ENCODE results near the gene HAUS7. TPM values are rescaled to one million over a fixed set of nuclear protein-coding genes. Genes with fewer than 3 reads are reported as not detected.

Gene HAUS7
- total and polyA plus RNA-seq, 3 experiments from 2014 or later = 29.9 to 73.8 (median 70.2) TPM

DNA sequence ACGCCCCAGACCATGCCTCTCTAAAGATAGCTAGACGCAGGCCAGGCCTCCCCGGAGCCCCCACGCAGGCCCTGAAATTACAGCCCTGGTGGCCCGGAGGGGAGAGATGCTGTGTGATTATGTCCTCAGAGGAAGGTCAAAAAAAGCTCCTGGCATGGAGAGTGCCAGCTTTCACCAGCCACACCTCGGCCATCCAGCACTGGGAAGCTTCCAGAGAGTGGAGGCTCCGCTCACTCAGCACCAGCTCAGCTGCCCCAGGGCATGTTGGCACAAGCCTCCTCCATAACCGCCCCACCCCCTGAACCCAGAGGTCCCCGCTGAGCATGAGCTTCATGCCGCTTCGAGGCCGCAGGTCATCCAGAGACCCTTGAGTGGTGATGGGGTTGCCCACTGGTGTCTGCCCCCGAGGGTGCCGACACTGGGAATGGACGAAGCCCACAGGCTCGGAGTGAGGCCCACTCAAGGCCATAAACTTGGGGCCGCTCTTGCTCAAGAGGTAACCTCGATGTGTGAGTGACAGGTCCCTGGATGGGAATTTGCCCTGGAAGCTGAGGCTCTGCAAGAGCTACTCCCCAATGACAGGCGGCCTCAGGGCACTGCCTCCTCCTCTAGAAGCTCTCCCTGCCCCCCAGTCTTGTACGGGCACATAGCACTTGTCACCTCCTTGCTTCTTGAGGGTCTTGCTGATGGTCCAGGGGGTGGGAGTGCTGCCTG, 20.0 kb upstream of the HAUS7 start:
- Histone ChIP-seq H3K27me3 (ENCODE audit: insufficient read depth, low read length, poor library complexity, severe bottlenecking) (no peaks in the 10 kb centered on the region), H3K36me3 (ENCODE audit: insufficient read depth, low read length) (no peaks in the 10 kb centered on the region), H3K4me1 (ENCODE audit: insufficient read depth, low read length) (no peaks in the 10 kb centered on the region), H3K4me3 (ENCODE audit: low read length) (no peak overlapping the region), H3K27ac (ENCODE audit: low read depth, low read length) (no peak overlapping the region), H3K9me3 (ENCODE audit: low read length) (no peaks in the 10 kb centered on the region)
- peaks cover 0 to 3% (median 0%) of the 10 kb centered on the region in 3 donors for H3K4me1 Mint-ChIP-seq
- peak overlapping the region in 1 of 8 donors; percentile 38 for H3K27ac Mint-ChIP-seq
- ChIA-PET CTCF (interaction anchor here (2.8 kb wide), 1 partner anchor 17 kb away, joined by 13 read pairs; no protein-coding TSS in a partner anchor), POLR2A (no interaction called here)
- H3K9me3 Mint-ChIP-seq = no peaks in the 10 kb centered on the region
- DNase-seq = no peak
- H3K36me3 Mint-ChIP-seq = no peaks in the 10 kb centered on the region
- H3K27me3 Mint-ChIP-seq = peaks cover 0 to 2% of the 10 kb centered on the region in 2 donors
- H3K4me3 Mint-ChIP-seq = no peak overlapping the region

GRCh38 chrX:153488231-153488914, 18.0 kb upstream of the HAUS7 start:
- POLR2A ChIA-PET = no interaction called here
- no peak overlapping the region for H3K27ac Mint-ChIP-seq
- Histone ChIP-seq H3K4me3 (ENCODE audit: low read length) (no peak overlapping the region), H3K9me3 (ENCODE audit: low read length) (no peaks in the 10 kb centered on the region), H3K4me1 (ENCODE audit: insufficient read depth, low read length) (no peaks in the 10 kb centered on the region), H3K27me3 (ENCODE audit: insufficient read depth, low read length, poor library complexity, severe bottlenecking) (no peaks in the 10 kb centered on the region), H3K36me3 (ENCODE audit: insufficient read depth, low read length) (no peaks in the 10 kb centered on the region), H3K27ac (ENCODE audit: low read depth, low read length) (no peak overlapping the region)
- CTCF ChIA-PET = no interaction called here
- no peaks in the 10 kb centered on the region for H3K9me3 Mint-ChIP-seq
- H3K36me3 Mint-ChIP-seq = no peaks in the 10 kb centered on the region
- H3K27me3 Mint-ChIP-seq = no peaks in the 10 kb centered on the region
- no peak overlapping the region for H3K4me3 Mint-ChIP-seq
- no peak for DNase-seq
- H3K4me1 Mint-ChIP-seq = no peaks in the 10 kb centered on the region

DNA sequence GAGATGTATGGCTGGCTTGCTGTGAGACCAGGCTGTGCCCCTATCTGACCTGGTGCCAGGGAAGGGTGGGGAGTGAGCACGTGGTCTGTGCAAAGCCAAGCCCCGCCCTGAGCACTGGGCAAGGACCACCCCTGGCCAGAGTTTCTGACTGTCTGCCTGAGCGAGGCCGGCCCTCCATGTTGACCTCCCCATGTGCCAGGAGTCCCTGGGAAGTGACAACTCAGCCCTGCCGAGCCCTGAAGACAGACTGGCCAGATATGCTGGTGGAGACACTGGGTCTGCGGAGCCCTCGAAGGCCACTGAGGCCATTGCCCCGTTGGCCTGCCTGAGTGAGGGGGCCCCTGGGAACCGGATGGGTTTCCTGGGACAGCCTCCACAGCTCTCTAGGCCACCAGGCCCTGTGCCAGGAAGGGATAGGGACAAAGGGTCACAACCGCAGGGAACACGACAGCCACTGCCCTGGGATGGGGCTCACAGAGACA, 17.3 kb upstream of the HAUS7 start:
- H3K9me3 ChIP-seq (ENCODE audit: low read length) = no peaks in the 10 kb centered on the region
- H3K27ac Mint-ChIP-seq = peak overlapping the region in 1 of 8 donors; percentile 50
- H3K27me3 ChIP-seq (ENCODE audit: insufficient read depth, low read length, poor library complexity, severe bottlenecking) = no peaks in the 10 kb centered on the region
- CTCF ChIA-PET = no interaction called here
- no peaks in the 10 kb centered on the region for H3K36me3 Mint-ChIP-seq
- POLR2A ChIA-PET = no interaction called here
- no peaks in the 10 kb centered on the region for H3K27me3 Mint-ChIP-seq
- H3K27ac ChIP-seq (ENCODE audit: low read depth, low read length) = no peak overlapping the region
- H3K4me1 Mint-ChIP-seq = no peaks in the 10 kb centered on the region
- H3K36me3 ChIP-seq (ENCODE audit: insufficient read depth, low read length) = no peaks in the 10 kb centered on the region
- H3K4me3 ChIP-seq (ENCODE audit: low read length) = no peak overlapping the region
- no peaks in the 10 kb centered on the region for H3K4me1 ChIP-seq (ENCODE audit: insufficient read depth, low read length)
- no peak overlapping the region for H3K4me3 Mint-ChIP-seq
- DNase-seq = no peak
- H3K9me3 Mint-ChIP-seq = no peaks in the 10 kb centered on the region

- no peaks in the 10 kb centered on the region for H3K27me3 ChIP-seq (ENCODE audit: insufficient read depth, low read length, poor library complexity, severe bottlenecking)
- no peaks in the 10 kb centered on the region for H3K9me3 Mint-ChIP-seq
- ChIA-PET POLR2A (no interaction called here), CTCF (no interaction called here)
- no peaks in the 10 kb centered on the region for H3K9me3 ChIP-seq (ENCODE audit: low read length)
- no peaks in the 10 kb centered on the region for H3K4me1 Mint-ChIP-seq
- no peak overlapping the region for H3K4me3 Mint-ChIP-seq
- H3K4me1 ChIP-seq (ENCODE audit: insufficient read depth, low read length) = no peaks in the 10 kb centered on the region
- H3K36me3 Mint-ChIP-seq = no peaks in the 10 kb centered on the region
- H3K36me3 ChIP-seq (ENCODE audit: insufficient read depth, low read length) = no peaks in the 10 kb centered on the region
- no peak overlapping the region for H3K27ac Mint-ChIP-seq
- no peak overlapping the region for H3K4me3 ChIP-seq (ENCODE audit: low read length)
- H3K27me3 Mint-ChIP-seq = no peaks in the 10 kb centered on the region
- no peak overlapping the region for H3K27ac ChIP-seq (ENCODE audit: low read depth, low read length)
- no peak for DNase-seq
These were observed 15.8 kb upstream of the HAUS7 start for GRCh38 chrX:153486171-153486570.

DNA sequence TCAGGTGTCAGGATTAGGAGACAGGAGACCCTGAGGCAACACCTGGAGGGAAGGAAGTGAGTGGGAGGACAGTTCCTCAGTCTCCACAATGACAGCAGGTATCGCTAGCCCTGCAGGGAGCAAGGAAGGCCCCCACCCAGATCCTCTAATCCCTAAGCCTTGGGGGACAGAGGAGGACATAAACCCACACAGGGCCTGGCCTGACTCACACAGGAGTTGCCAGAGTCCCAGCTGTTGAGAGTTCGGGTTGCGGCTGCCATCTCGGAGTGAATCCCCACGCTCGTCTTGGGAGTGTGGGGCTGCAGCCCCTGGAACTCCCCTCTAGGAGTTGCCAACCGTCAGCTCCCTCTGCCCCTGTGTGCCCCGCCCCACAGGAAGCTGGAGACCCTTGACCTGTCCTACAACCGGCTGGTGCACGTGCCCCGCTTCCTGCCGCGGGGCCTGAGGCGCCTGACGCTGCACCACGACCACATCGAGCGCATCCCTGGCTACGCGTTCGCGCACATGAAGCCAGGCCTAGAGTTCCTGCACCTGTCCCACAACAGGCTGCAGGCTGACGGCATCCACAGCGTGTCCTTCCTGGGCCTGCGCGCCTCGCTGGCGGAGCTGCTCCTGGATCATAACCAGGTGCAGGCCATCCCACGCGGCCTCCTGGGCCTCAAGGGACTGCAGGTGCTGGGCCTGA, 15.2 kb upstream of the HAUS7 start:
- H3K27me3 ChIP-seq (ENCODE audit: insufficient read depth, low read length, poor library complexity, severe bottlenecking) = no peaks in the 10 kb centered on the region
- H3K4me1 ChIP-seq (ENCODE audit: insufficient read depth, low read length) = no peaks in the 10 kb centered on the region
- Mint-ChIP-seq H3K27ac (no peak overlapping the region), H3K9me3 (no peaks in the 10 kb centered on the region), H3K36me3 (no peaks in the 10 kb centered on the region), H3K4me3 (no peak overlapping the region), H3K4me1 (no peaks in the 10 kb centered on the region), H3K27me3 (no peaks in the 10 kb centered on the region)
- CTCF ChIA-PET = no interaction called here
- no peaks in the 10 kb centered on the region for H3K9me3 ChIP-seq (ENCODE audit: low read length)
- no peak overlapping the region for H3K27ac ChIP-seq (ENCODE audit: low read depth, low read length)
- no peaks in the 10 kb centered on the region for H3K36me3 ChIP-seq (ENCODE audit: insufficient read depth, low read length)
- H3K4me3 ChIP-seq (ENCODE audit: low read length) = no peak overlapping the region
- no peak for DNase-seq
- POLR2A ChIA-PET = no interaction called here

DNA sequence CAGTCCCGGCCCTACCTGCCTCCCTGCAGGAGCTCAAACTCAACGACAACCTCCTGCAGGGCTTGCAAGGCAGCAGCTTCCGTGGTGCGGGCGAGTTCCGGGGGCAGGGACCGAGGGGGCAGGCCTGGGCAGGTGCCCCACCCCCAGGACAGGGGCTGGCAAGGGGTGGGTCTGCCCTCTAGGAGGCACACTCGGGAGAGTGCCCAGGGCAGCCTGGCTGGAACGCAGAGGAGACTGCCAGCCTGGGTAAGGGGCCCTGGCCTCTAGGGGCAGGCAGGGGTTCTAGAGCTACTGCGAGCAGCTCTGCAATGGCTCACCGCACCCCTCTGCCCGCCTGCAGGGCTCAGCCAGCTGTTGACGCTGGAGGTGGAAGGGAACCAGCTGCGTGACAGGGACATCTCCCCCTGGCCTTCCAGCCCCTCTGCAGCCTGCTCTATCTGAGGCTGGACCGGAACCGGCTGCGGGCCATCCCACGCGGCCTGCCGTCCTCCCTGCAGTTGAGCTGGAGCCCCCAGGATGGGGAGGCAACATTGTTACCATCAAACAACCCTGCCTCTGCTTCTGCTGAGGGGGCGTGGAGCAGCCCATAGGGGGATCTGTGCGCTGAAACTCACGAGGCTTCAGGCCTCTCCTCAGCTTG, 12.1 kb upstream of the HAUS7 start:
- Mint-ChIP-seq H3K9me3 (no peaks in the 10 kb centered on the region), H3K4me1 (no peaks in the 10 kb centered on the region), H3K27me3 (no peaks in the 10 kb centered on the region)

GRCh38 chrX:153481043-153481442, 10.7 kb upstream of the HAUS7 start:
- H3K4me3 Mint-ChIP-seq = no peak overlapping the region
- DNase-seq = no peak
- H3K4me1 Mint-ChIP-seq = no peaks in the 10 kb centered on the region
- H3K27ac Mint-ChIP-seq = no peak overlapping the region
- no peak overlapping the region for H3K27ac ChIP-seq (ENCODE audit: low read depth, low read length)
- no peak overlapping the region for H3K4me3 ChIP-seq (ENCODE audit: low read length)
- H3K36me3 ChIP-seq (ENCODE audit: insufficient read depth, low read length) = no peaks in the 10 kb centered on the region
- H3K9me3 Mint-ChIP-seq = no peaks in the 10 kb centered on the region
- POLR2A ChIA-PET = no interaction called here
- CTCF ChIA-PET = no interaction called here
- no peaks in the 10 kb centered on the region for H3K9me3 ChIP-seq (ENCODE audit: low read length)
- H3K4me1 ChIP-seq (ENCODE audit: insufficient read depth, low read length) = no peaks in the 10 kb centered on the region
- H3K36me3 Mint-ChIP-seq = no peaks in the 10 kb centered on the region
- peaks cover 0 to 1% of the 10 kb centered on the region in 2 donors for H3K27me3 Mint-ChIP-seq
- H3K27me3 ChIP-seq (ENCODE audit: insufficient read depth, low read length, poor library complexity, severe bottlenecking) = no peaks in the 10 kb centered on the region

More for the DNA sequence above, 12.1 kb upstream of the HAUS7 start:
- Mint-ChIP-seq H3K27ac (no peak overlapping the region), H3K36me3 (no peaks in the 10 kb centered on the region), H3K4me3 (no peak overlapping the region)
- H3K4me1 ChIP-seq (ENCODE audit: insufficient read depth, low read length) = no peaks in the 10 kb centered on the region
- no peak for DNase-seq
- CTCF ChIA-PET = interaction anchor here (1.0 kb wide), 1 partner anchor 25 kb away, joined by 4 read pairs; no protein-coding TSS in a partner anchor
- H3K9me3 ChIP-seq (ENCODE audit: low read length) = no peaks in the 10 kb centered on the region
- no peak overlapping the region for H3K4me3 ChIP-seq (ENCODE audit: low read length)
- POLR2A ChIA-PET = no interaction called here
- H3K27me3 ChIP-seq (ENCODE audit: insufficient read depth, low read length, poor library complexity, severe bottlenecking) = no peaks in the 10 kb centered on the region
- no peak overlapping the region for H3K27ac ChIP-seq (ENCODE audit: low read depth, low read length)
- H3K36me3 ChIP-seq (ENCODE audit: insufficient read depth, low read length) = no peaks in the 10 kb centered on the region

- CTCF ChIA-PET = interaction anchor here (1.8 kb wide), 1 partner anchor 28 kb away, joined by 7 read pairs; no protein-coding TSS in a partner anchor
- Histone ChIP-seq H3K36me3 (ENCODE audit: insufficient read depth, low read length) (no peaks in the 10 kb centered on the region), H3K4me3 (ENCODE audit: low read length) (no peak overlapping the region), H3K27me3 (ENCODE audit: insufficient read depth, low read length, poor library complexity, severe bottlenecking) (no peaks in the 10 kb centered on the region), H3K9me3 (ENCODE audit: low read length) (no peaks in the 10 kb centered on the region), H3K27ac (ENCODE audit: low read depth, low read length) (no peak overlapping the region), H3K4me1 (ENCODE audit: insufficient read depth, low read length) (peaks cover 5% of the 10 kb centered on the region)
- POLR2A ChIA-PET = no interaction called here
- DNase-seq = no peak
- peaks cover 0 to 4% (median 2%) of the 10 kb centered on the region in 3 donors for H3K4me1 Mint-ChIP-seq
- no peaks in the 10 kb centered on the region for H3K36me3 Mint-ChIP-seq
- H3K4me3 Mint-ChIP-seq = no peak overlapping the region
- H3K27ac Mint-ChIP-seq = no peak overlapping the region
- H3K27me3 Mint-ChIP-seq = peaks cover 0 to 4% of the 10 kb centered on the region in 2 donors
- H3K9me3 Mint-ChIP-seq = no peaks in the 10 kb centered on the region
These were observed 8.4 kb upstream of the HAUS7 start for GRCh38 chrX:153478746-153479145.
